Skeletal muscle cell (primary cell): Measurements from ENCODE around the gene RHOD.

ENCODE experiments used
- DNase-seq: peaks from one replicate; pipeline ENCODE4 v3.0.0-alpha.2; 2010; ENCODE audit warnings: low read depth
- H3K4me3 ChIP-seq: 2 replicates; pipeline ENCODE4 v1.5.1; 2011; ENCODE audit warnings: low read depth, mild to moderate bottlenecking, control low read depth, low read length, moderate library complexity

Gene RHOD

DNA sequence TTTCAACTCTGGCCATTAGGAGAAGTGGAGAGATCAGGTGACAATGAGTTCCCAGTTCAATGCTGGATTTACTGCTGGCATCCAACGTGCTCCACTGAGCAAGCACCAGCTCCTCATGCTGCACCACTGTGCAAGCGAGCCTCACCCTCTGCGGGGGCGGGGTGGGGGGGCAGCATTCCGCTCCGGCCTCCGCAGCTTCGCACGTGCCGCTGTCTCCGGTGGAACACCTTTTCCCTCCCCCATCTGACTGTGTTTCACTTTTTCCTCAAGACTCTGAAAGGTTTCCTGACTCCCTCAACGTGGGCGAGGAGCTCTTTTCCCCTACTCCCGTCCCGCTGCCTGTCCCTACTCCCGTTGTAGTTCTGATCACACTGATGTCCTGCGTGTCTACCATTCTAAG is 835 bp upstream of the RHOD start:
- DNase-seq: no peak
- no peak overlapping the region for H3K4me3 ChIP-seq

DNA sequence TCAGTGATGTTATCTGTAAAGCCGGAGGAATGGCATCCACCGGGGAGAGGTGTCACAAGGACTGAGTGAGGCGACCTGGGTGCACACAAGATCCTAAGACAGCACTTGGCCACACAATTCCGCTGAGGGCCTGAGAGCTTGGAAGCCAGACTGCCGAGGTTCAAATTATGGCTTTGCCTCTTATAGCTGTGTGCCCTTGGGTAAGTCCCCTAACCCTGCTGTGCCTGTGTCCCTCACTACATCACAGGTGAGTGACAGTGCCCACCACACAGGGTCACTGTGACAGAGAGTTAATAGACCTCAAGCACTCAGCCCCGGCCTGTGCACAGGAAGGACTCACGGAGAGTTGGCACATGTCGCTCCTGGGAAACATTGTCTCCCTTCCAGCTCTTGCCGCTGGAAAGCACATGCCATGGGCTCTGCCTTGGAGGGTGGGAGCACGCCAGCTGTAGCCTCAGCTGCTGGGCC is 592 bp downstream of the RHOD start:
- peak overlapping the region; percentile 42 for H3K4me3 ChIP-seq

DNA sequence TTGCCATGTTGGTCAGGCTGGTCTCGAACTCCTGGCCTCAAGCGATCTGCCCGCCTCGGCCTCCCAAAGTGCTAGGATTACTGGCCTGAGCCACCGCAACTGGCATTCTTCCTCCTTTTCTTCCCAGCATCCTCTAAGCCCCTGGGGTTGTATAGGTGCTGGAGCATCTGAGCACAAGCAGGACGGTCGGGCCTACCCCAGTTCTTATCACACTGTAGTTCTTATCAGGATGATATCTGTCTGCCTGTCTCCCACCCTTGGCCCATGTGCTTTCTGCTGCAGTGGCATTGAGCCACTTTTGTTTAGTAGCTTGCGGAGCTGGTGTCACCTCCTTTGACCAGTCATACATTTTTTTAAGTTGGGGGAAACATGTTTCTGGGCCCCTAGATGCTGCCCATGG is 1.9 kb downstream of the RHOD start:
- DNase-seq: no peak
- H3K4me3 ChIP-seq: no peak overlapping the region

More for the DNA sequence above, 592 bp downstream of the RHOD start:
- DNase-seq: no peak

DNA sequence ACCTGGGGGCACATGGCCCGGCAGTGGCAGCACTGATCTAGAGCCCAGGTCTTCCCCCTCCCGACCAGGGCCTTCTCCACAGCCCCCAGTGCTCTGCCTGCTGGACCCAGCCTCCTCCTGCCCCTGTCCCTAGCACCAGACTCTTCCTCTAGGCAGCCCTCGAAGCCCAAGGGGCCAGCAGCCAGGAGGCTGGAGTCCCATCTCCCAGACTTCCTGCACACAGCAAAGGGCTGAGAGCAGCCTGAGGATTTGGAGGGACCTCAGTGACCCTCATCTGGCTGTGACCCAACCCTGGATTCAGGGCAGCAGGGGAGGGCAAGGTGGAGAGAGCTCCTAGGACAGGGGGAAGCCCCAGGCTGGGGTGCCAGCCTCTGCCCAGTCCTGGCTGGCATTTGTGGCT is 3.0 kb downstream of the RHOD start:
- DNase-seq: no peak
- H3K4me3 ChIP-seq: no peak overlapping the region

DNA sequence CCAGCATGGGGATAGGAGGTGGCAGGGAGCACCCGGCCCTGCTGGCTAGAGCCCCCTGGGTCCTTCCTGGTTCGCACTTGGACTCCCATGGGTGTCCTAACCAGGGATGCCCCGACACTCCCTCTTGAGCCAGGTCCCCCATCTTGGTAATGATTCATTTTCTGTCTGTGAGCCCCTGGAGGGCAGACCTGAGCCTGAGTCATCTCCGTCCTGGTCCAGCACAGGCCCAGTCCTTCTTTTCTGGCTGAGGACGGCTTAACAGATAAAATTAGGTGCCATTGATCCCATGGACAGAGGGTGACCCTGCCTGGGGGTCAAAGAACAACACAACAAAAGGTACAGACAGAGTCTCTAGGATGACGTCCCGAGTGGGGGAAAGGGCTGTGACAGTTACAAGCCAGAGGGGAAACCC is 3.5 kb downstream of the RHOD start:
- no peak for DNase-seq
- no peak overlapping the region for H3K4me3 ChIP-seq

DNA sequence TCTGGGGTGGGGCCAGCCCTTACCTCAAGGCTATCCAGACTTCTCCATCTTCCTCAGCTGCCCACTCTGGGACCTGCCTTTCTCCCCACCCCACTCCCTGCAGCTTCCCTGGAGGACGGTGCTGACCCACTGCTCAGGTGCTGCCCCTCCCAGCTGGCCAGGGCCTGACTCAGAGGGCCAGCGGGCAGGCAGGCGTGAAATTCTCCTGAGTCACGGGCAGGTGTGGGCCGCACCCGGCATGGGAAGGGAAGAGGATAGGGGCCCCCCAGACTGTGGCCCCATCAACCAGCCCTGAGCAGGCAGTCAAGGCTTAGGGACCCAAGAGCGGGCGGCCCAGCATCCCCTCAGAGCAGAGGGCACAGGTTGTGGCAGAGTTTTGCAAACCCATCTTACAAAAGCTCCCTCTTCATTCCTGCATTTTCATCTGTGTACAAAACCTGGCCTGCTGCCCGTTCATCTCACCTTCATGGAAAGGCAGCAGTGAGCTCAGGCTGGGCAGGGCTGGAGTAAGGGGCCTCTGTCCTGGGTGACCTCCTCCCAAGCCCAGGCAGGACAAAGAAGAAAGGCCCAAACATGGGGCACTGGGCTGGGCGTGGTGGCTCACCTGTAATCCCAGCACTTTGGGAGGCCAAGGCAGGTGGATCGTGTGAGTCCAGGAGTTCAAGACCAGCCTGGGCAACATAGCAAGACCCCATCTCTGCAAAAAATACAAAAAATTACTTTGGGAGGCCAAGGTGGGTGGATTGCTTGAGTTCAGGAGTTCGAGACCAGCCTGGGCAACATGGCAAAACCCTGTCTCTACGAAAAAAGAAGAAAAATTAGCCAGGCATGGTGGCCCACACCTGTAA is 6.1 kb downstream of the RHOD start:
- DNase-seq: no peak
- H3K4me3 ChIP-seq: no peak overlapping the region

DNA sequence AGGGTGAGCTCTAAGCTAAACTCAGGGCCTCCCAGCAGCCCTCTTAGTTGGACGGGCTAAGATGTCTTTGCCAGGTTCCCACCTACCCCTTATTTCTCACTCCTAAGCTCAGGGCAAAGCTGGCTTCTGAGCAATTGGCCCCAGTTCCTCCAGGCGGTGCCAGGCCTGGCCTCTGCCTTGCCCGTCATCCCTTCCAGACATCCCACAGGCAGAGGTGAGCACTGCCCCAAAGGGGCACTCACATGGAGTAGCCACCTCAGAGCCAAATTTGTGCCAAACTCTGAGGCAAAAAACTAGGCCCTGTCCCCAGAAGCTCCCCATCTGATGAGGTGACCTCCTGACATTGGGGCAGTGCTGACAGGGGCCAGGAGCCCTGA is 9.7 kb downstream of the RHOD start:
- DNase-seq: no peak
- no peak overlapping the region for H3K4me3 ChIP-seq

DNA sequence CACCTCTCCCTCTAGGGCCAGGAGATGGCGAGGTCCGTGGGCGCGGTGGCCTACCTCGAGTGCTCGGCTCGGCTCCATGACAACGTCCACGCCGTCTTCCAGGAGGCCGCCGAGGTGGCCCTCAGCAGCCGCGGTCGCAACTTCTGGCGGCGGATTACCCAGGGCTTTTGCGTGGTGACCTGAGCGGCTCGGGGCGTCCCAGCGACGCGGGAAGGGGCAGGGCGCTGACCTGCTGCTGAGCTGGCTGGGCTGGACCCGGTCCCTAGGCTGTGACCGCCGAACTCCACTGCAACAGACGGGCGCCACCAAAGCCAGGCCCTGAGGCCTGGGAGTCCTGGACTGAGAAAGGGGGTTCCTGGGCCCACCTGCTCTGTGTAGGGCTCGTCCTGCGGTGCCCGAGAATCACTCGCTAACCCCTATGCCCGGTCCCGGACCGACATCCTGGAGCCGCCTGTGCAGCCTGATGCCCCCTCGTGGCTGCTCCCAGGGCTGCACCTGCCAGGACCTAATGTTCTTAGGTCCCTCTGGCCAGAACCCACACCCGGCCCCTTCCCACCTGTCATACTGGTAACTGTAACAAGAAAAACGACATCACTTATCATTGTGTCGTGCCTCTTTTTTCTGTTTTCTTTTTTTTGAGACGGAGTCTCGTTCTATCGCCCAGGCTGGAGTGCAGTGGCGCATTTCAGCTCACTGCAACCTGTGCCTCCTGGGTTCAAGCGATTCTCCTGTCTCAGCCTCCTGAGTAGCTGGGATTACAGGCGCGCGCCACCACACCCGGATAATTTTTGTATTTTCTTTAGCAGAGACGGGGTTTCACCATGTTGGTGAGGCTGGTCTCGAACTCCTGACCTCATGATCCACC is 15.0 kb downstream of the RHOD start:
- DNase-seq: no peak

DNA sequence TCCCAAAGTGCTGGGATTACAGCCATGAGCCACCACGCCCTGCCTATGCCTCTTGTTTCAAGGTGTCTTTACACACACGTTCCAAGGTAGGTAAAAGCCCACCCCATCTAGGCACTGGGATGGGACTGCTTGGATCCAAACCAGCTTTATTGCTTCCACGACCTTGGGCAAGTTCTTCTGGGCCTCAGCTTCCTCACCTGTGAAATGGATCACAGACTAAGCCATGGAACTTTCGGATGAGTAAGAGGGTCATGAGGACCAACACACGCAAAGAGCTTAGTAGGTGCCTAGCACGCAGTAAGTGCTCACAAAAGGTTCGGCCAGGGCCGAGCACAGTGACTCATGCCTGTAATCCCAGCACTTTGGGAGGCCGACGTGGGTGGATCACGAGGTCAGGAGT is 15.6 kb downstream of the RHOD start:
- no peak for DNase-seq
- H3K4me3 ChIP-seq: no peak overlapping the region

More for the DNA sequence above, 15.0 kb downstream of the RHOD start:
- H3K4me3 ChIP-seq: no peak overlapping the region

DNA sequence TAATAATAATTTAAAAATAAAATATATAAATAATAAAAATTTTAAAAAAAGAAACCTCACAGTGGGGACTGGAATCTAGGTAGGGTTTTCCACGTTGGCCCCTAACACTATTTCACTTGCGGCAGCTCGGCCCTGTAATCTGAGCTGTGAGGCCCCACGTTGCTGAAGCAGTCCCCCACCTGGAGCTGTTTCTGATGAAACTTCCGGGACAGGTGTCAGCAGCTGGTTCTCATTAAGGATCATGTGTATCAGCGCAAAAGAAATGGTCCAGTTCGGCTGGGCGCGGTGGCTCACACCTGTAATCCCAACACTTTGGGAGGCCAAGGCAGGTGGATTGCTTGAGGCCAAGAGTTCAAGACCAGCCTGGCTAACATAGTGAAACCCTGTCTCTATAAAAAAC is 17.3 kb downstream of the RHOD start:
- no peak overlapping the region for H3K4me3 ChIP-seq
- no peak for DNase-seq

DNA sequence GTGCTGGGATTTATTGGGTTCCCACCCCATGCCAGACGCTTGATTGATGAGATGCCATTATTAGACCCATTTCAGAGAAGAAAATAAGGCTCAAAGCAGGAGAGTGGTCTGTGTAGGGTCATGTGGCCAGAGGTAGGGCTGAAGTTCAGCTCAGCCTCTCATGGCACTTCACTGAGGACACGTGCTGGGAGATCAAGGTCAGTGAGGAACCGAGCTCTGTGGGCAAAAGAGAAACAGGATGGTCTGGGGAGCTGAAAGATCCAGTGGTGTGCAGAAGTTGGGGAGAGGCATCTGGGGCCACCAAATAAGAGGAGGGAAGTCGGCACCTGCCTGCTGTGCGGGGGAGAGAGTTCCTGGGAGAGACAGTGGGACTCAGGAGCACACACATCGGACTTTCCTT is 19.6 kb downstream of the RHOD start:
- H3K4me3 ChIP-seq: no peak overlapping the region
- no peak for DNase-seq

DNA sequence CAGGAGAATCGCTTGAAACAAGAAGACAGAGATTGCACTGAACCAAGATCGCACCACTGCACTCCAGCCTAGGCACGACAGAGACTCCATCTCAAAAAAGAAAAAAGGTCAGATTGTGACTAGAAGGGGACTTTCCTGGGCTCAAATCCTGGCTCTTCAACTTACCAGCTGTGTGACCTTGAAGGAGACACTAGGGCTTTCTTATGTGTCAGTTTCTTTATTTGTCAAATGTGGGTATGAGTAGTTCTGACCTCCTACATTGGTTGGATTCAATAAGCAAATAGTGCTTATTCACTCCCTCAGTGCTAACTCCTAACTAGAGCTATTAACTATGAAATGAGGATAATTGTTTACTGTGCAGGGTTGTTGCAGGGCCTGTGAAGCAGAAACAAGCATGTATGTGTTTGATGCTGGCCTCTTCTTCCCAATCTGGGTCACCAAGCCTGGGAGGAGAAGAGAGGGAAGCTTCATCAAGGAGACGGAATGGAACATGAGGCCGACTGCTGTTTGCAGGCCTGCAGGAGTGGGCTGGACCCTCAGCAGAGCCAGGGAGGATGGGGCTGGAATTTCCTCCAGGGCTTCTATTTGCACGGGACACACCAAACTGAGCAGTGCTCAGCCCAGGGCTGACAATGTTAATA is 22.5 kb downstream of the RHOD start:
- DNase-seq: no peak
- no peak overlapping the region for H3K4me3 ChIP-seq

DNA sequence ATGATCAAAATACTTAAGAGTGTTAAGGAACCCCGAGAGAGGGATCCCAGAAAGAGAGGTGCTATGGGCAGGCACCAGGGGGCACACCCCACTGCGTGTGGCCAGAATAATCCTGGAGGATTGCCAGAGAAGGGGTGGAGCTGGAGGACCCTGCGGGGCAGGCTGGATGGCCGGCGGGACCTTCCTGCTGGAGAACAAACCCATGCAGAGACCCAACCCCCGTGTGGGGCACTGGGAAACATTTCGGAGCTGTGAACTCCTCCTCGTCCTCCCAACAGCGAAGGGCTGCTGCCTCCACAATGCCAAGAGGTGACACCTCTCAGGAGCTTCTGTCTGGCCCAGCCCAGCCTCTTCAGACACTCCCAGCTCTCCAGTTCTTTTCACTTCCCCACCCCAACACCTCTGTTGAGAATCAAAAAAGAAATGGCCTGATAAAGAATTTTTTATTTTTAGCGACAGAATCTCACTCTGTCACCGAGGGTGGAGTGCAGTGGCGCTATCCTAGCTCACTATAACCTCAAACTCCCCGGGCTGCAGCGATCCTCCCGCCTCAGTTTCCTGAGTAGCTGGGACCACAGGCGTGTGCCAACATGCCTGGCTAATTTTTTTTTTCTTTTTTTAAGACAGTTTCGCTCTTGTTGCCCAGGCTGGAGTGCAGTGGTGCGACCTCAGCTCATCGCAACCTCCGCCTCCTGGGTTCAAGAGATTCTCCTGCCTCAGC is 25.6 kb downstream of the RHOD start:
- DNase-seq: no peak
- no peak overlapping the region for H3K4me3 ChIP-seq

DNA sequence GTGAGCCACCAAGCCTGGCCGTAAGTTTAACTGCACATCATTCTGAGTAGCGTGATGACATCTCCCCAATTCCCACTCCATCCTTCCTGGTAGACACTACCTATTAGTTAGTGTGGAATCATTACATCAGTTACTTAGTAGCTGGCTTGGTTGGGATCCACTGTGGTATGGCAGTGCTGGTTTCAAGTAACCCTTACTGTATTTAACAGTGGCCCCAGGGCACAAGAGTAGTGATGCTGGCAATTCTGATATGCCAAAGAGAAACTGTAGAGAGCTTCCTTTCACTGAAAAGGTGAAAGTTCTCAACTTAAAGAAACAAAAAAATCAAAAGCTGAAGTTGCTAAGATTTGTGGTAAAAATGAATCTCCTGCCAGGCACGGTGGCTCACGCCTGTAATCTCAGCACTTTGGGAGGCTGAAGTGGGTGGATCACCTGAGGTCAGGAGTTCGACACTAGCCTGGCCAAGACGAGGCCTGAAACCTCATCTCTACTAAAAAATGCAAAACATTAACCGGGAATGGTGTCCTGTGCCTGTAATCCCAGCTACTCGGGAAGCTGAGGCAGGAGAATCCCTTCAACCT is 27.2 kb downstream of the RHOD start:
- H3K4me3 ChIP-seq: no peak overlapping the region
- no peak for DNase-seq

DNA sequence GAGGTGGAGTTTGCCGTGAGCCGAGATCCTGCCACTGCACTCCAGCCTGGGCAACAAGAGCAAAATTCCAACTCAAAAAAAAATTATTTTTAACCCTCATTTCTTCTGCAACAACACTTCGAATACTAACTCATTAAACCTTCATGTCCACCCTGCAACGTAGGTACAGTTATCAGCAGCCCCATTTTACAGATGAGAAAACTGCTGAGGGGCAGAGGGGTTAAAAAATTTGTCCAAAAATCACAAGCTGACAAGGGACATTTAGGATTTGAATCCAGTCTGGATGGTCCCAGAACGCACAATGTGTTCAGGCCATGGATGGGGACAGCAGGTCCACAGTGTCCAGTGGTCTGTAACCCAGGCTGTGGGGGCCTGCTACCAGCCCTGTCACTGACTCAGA is 29.0 kb downstream of the RHOD start:
- no peak overlapping the region for H3K4me3 ChIP-seq
- no peak for DNase-seq

DNA sequence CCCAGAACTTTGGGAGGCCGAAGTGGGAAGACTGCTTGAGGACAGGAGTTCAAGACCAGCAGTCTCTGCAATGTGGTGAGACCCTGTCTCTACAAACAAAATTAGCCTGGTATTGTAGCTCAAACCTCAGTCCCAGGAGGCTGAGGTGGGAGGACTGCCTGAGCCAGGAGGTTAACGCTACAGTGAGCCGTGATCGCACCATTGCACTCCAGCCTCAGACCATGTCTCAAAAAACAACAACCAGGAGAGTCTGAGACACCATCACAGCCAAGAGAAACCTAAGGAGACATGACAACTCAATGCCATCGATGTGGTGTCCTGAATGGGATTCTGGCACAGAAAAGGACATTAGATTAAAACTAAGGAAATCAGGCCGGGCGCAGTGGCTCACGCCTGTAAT is 34.1 kb downstream of the RHOD start:
- H3K4me3 ChIP-seq: no peak overlapping the region
- no peak for DNase-seq

DNA sequence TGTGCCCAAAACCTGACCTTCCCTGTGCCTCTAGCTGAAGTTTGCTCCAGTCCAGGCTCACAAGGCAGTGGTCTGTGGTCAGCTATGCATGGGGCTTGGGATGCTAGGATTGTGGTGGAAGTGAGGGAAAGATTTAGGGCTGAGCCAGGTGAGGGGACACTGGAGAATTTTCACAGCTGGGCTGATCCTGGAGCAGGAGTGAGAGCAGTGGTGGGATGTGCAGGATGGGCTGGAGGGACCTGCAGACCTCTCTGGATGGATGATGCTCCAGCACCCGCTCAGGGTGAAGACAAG is 38.5 kb downstream of the RHOD start:
- H3K4me3 ChIP-seq: no peak overlapping the region
- DNase-seq: no peak

DNA sequence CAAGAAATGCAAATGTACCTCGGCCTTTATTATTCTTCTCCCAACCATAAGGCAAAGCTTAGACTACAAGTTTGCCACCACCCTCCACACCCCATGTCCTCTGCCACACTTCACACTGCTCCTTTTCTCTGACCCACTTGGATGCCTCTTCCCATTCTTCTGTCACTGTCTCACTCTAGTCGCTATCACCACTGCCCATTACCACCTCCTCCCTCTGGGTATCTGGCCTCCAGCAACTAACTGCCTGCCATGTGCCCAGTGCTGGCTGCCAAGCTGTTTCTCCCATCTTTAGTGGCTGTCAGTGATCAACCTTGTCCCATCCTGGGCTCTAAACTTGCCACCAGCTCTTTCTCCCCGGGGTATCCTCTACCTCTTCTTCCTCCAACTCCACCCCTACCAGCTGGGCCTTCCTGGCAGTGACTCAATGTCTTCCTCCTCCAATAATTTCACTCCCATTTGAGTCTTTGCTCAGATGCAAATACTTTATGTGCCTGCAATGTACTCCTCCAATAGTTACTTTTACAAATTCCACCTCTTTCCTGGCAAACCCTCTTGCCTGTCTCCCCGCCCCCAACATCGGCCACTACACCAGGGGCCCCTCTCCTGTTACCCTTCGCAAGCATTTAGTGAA is 42.3 kb downstream of the RHOD start:
- no peak overlapping the region for H3K4me3 ChIP-seq
- no peak for DNase-seq

DNA sequence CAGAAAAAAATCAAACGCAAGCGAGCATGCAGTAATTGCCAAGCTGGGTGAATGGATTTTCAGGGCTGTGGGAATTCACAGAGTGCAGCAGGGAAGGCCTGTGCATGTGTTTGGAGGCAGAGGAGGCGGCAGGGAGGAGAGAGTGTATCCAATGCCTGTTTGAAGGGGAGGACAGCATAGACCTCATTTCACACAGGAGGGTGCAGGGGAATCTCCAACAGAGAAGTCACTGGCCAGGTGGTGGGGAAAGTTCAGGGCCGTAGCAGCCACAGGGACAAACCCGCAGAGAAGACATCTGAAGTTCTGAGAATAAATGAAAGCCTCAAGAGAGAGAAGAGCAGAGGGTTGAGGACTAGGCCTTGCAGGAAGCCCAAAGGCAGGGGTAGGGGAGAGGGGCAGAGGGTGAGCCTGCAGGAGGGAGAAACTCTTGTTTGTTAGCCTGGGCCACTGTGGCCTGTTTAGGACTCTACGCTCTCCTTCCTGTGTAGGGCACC is 43.2 kb downstream of the RHOD start:
- DNase-seq: no peak
- no peak overlapping the region for H3K4me3 ChIP-seq
